ENCODE results near the gene FAM98B. TPM values are rescaled to one million over a fixed set of nuclear protein-coding genes. Genes with fewer than 3 reads are reported as not detected.

The FAM98B gene
- total and polyA plus RNA-seq, 2 experiments from 2014 or later, result 4.4 to 14.1 TPM

- Histone ChIP-seq H3K27me3 (no peaks in the 10 kb centered on the region), H3K9me3 (ENCODE audit: low read depth) (no peaks in the 10 kb centered on the region), H3K4me1 (ENCODE audit: insufficient read depth) (peaks cover 9% of the 10 kb centered on the region), H3K36me3 (replicated peaks; ENCODE audit: insufficient read depth, low read depth) (no peaks in the 10 kb centered on the region), H3K27ac (no peak overlapping the region), H4K20me1 (ENCODE audit: insufficient read depth, poor library complexity, severe bottlenecking) (no peaks in the 10 kb centered on the region), H3K79me2 (no peaks in the 10 kb centered on the region), H3K4me2 (peak overlapping the region; percentile 56), H2AFZ (no peak overlapping the region), H3K9me2 (replicated peaks; ENCODE audit: insufficient read depth) (no peaks in the 10 kb centered on the region), H3K4me3 (no peak overlapping the region)
- TF ChIP-seq CTCF (IDR thresholded peaks at IDR 0.05; ENCODE audit: poor library complexity) (peak; percentile 88), EZH2 (IDR thresholded peaks at IDR 0.05; ENCODE audit: borderline replicate concordance) (no peak)
- WGBS (ENCODE audit: low lambda C conversion rate, missing lambda C conversion rate), result 31% methylated on average over 9 of the region's 9 CpGs
- peak; percentile 73 for DNase-seq (ENCODE audit: low spot score)
These were observed 13.4 kb upstream of the FAM98B start for GRCh38 chr15:38440353-38441129.

GRCh38 chr15:38441130-38441519, 12.8 kb upstream of the FAM98B start:
- WGBS (ENCODE audit: low lambda C conversion rate, missing lambda C conversion rate), result 90% methylated on average over 3 of the region's 3 CpGs
- Histone ChIP-seq H4K20me1 (ENCODE audit: insufficient read depth, poor library complexity, severe bottlenecking) (no peaks in the 10 kb centered on the region), H3K27me3 (no peaks in the 10 kb centered on the region), H3K27ac (no peak overlapping the region), H3K79me2 (no peaks in the 10 kb centered on the region), H3K9me3 (ENCODE audit: low read depth) (no peaks in the 10 kb centered on the region), H3K9me2 (replicated peaks; ENCODE audit: insufficient read depth) (no peaks in the 10 kb centered on the region), H3K4me3 (no peak overlapping the region), H2AFZ (no peak overlapping the region), H3K36me3 (replicated peaks; ENCODE audit: insufficient read depth, low read depth) (no peaks in the 10 kb centered on the region), H3K4me1 (ENCODE audit: insufficient read depth) (peaks cover 9% of the 10 kb centered on the region), H3K4me2 (no peak overlapping the region)
- TF ChIP-seq CTCF (IDR thresholded peaks at IDR 0.05; ENCODE audit: poor library complexity) (no peak), EZH2 (IDR thresholded peaks at IDR 0.05; ENCODE audit: borderline replicate concordance) (no peak), EZH2phosphoT487 (IDR thresholded peaks at IDR 0.05; ENCODE audit: low read depth, severe bottlenecking, unreplicated experiment) (no peak)
- no peak for DNase-seq (ENCODE audit: low spot score)

GRCh38 chr15:38454696-38455090, 766 bp downstream of the FAM98B start:
- H3K9me2 ChIP-seq (replicated peaks; ENCODE audit: insufficient read depth), result no peaks in the 10 kb centered on the region
- no peak for TF ChIP-seq CTCF (IDR thresholded peaks at IDR 0.05; ENCODE audit: poor library complexity)
- no peak for TF ChIP-seq EZH2 (IDR thresholded peaks at IDR 0.05; ENCODE audit: borderline replicate concordance)
- TF ChIP-seq EZH2phosphoT487 (IDR thresholded peaks at IDR 0.05; ENCODE audit: low read depth, severe bottlenecking, unreplicated experiment), result no peak
- peak overlapping the region; percentile 84 for H2AFZ ChIP-seq
- peaks cover 48% of the 10 kb centered on the region for H3K79me2 ChIP-seq
- peak overlapping the region; percentile 83 for H3K4me3 ChIP-seq
- H3K27ac ChIP-seq, result peak overlapping the region; percentile 98
- peak overlapping the region; percentile 84 for H3K4me2 ChIP-seq
- no peaks in the 10 kb centered on the region for H3K27me3 ChIP-seq
- H3K9me3 ChIP-seq (ENCODE audit: low read depth), result no peaks in the 10 kb centered on the region
- no peaks in the 10 kb centered on the region for H4K20me1 ChIP-seq (ENCODE audit: insufficient read depth, poor library complexity, severe bottlenecking)
- peaks cover 3% of the 10 kb centered on the region for H3K4me1 ChIP-seq (ENCODE audit: insufficient read depth)
- DNase-seq (ENCODE audit: low spot score), result peak; percentile 23
- H3K36me3 ChIP-seq (replicated peaks; ENCODE audit: insufficient read depth, low read depth), result no peaks in the 10 kb centered on the region
- 1% methylated on average over 12 of the region's 12 CpGs for WGBS (ENCODE audit: low lambda C conversion rate, missing lambda C conversion rate)
